ENCODE data around the gene CACNG5. TPM values are rescaled to one million over a fixed set of nuclear protein-coding genes. Genes with fewer than 3 reads are reported as not detected.

The CACNG5 gene
- total and polyA plus RNA-seq, 2 donors (not counting 1 experiment from before 2014, with no cell fraction given): not detected

- Histone ChIP-seq H3K36me3 (ENCODE audit: control insufficient read depth, insufficient read depth, low read length) (peaks cover 2% of the 10 kb centered on the region), H3K9me3 (ENCODE audit: control insufficient read depth, insufficient read depth, low read depth, low read length) (no peaks in the 10 kb centered on the region), H2AFZ (ENCODE audit: low read length) (no peak overlapping the region), H4K20me1 (ENCODE audit: control insufficient read depth, extremely low read depth, insufficient read depth, low read length) (no peaks in the 10 kb centered on the region), H3K27ac (ENCODE audit: insufficient read depth, low read length) (no peak overlapping the region), H3K27me3 (ENCODE audit: control insufficient read depth, insufficient read depth, low read length) (no peaks in the 10 kb centered on the region), H3K4me2 (ENCODE audit: extremely low read depth, insufficient read depth, low read length) (no peak overlapping the region), H3K4me1 (ENCODE audit: control insufficient read depth, extremely low read depth, insufficient read depth, low read length) (no peaks in the 10 kb centered on the region), H3K9ac (ENCODE audit: insufficient read depth, low read length) (no peak overlapping the region), H3K79me2 (ENCODE audit: control insufficient read depth, insufficient read depth, low read length) (no peaks in the 10 kb centered on the region), H3K4me3 (replicated peaks in 1 of 4; ENCODE audit: control extremely low read depth in 1 of 4, insufficient read depth in 1 of 4, low read depth in 3 of 4, low read length in 4 of 4) (no peak overlapping the region)
- TF ChIP-seq EZH2 (IDR thresholded peaks at IDR 0.05; ENCODE audit: low read length, missing control alignments) (no peak), CTCF (conservative IDR thresholded peaks at IDR 0.05 in 1 of 2, IDR thresholded peaks at IDR 0.05 in 1 of 2; ENCODE audit: low read depth in 1 of 2, low read length in 2 of 2) (no peak)
- DNase-seq (ENCODE audit: low read depth in 2 of 2): no peak
Measured at GRCh38 chr17:66811683-66812054, 23.2 kb upstream of the CACNG5 start.

GRCh38 chr17:66812571-66812970 lies 22.3 kb upstream of the CACNG5 start:
- Histone ChIP-seq H3K4me1 (ENCODE audit: control insufficient read depth, extremely low read depth, insufficient read depth, low read length) (no peaks in the 10 kb centered on the region), H3K27me3 (ENCODE audit: control insufficient read depth, insufficient read depth, low read length) (no peaks in the 10 kb centered on the region), H2AFZ (ENCODE audit: low read length) (no peak overlapping the region), H3K4me3 (replicated peaks in 1 of 4; ENCODE audit: control extremely low read depth in 1 of 4, insufficient read depth in 1 of 4, low read depth in 3 of 4, low read length in 4 of 4) (no peak overlapping the region), H3K79me2 (ENCODE audit: control insufficient read depth, insufficient read depth, low read length) (no peaks in the 10 kb centered on the region), H3K4me2 (ENCODE audit: extremely low read depth, insufficient read depth, low read length) (no peak overlapping the region), H3K9ac (ENCODE audit: insufficient read depth, low read length) (no peak overlapping the region), H4K20me1 (ENCODE audit: control insufficient read depth, extremely low read depth, insufficient read depth, low read length) (no peaks in the 10 kb centered on the region), H3K9me3 (ENCODE audit: control insufficient read depth, insufficient read depth, low read depth, low read length) (no peaks in the 10 kb centered on the region), H3K36me3 (ENCODE audit: control insufficient read depth, insufficient read depth, low read length) (no peaks in the 10 kb centered on the region), H3K27ac (ENCODE audit: insufficient read depth, low read length) (no peak overlapping the region)
- TF ChIP-seq EZH2 (IDR thresholded peaks at IDR 0.05; ENCODE audit: low read length, missing control alignments) (no peak), CTCF (conservative IDR thresholded peaks at IDR 0.05 in 1 of 2, IDR thresholded peaks at IDR 0.05 in 1 of 2; ENCODE audit: low read depth in 1 of 2, low read length in 2 of 2) (no peak)
- no peak for DNase-seq (ENCODE audit: low read depth in 2 of 2)

- Histone ChIP-seq H3K4me3 (replicated peaks in 1 of 4; ENCODE audit: control extremely low read depth in 1 of 4, insufficient read depth in 1 of 4, low read depth in 3 of 4, low read length in 4 of 4) (no peak overlapping the region), H3K27ac (ENCODE audit: insufficient read depth, low read length) (no peak overlapping the region), H3K4me2 (ENCODE audit: extremely low read depth, insufficient read depth, low read length) (no peak overlapping the region), H4K20me1 (ENCODE audit: control insufficient read depth, extremely low read depth, insufficient read depth, low read length) (no peaks in the 10 kb centered on the region), H3K9me3 (ENCODE audit: control insufficient read depth, insufficient read depth, low read depth, low read length) (no peaks in the 10 kb centered on the region), H3K79me2 (ENCODE audit: control insufficient read depth, insufficient read depth, low read length) (no peaks in the 10 kb centered on the region), H2AFZ (ENCODE audit: low read length) (no peak overlapping the region), H3K27me3 (ENCODE audit: control insufficient read depth, insufficient read depth, low read length) (no peaks in the 10 kb centered on the region), H3K4me1 (ENCODE audit: control insufficient read depth, extremely low read depth, insufficient read depth, low read length) (no peaks in the 10 kb centered on the region), H3K9ac (ENCODE audit: insufficient read depth, low read length) (no peak overlapping the region), H3K36me3 (ENCODE audit: control insufficient read depth, insufficient read depth, low read length) (no peaks in the 10 kb centered on the region)
- DNase-seq (ENCODE audit: low read depth in 2 of 2): no peak
- no peak for TF ChIP-seq EZH2 (IDR thresholded peaks at IDR 0.05; ENCODE audit: low read length, missing control alignments)
- no peak for TF ChIP-seq CTCF (conservative IDR thresholded peaks at IDR 0.05 in 1 of 2, IDR thresholded peaks at IDR 0.05 in 1 of 2; ENCODE audit: low read depth in 1 of 2, low read length in 2 of 2)
Measured at GRCh38 chr17:66813296-66813695, 21.6 kb upstream of the CACNG5 start.

All from fibroblast of lung (primary cell).